ENCODE data around the gene BCAS3.

The BCAS3 gene

GRCh38 chr17:61294286-61294685 lies 616.6 kb downstream of the BCAS3 start:
- DNase-seq (ENCODE audit: low read depth): no peak

GRCh38 chr17:61294777-61295176 lies 617.1 kb downstream of the BCAS3 start:
- no peak for DNase-seq (ENCODE audit: low read depth)

GRCh38 chr17:61296058-61296457 lies 618.4 kb downstream of the BCAS3 start:
- DNase-seq (ENCODE audit: low read depth): no peak

- no peak for DNase-seq (ENCODE audit: low read depth)
Observed at GRCh38 chr17:61299517-61300513, 622.2 kb downstream of the BCAS3 start.

GRCh38 chr17:61302953-61303816 lies 625.5 kb downstream of the BCAS3 start:
- no peak for DNase-seq (ENCODE audit: low read depth)

DNA sequence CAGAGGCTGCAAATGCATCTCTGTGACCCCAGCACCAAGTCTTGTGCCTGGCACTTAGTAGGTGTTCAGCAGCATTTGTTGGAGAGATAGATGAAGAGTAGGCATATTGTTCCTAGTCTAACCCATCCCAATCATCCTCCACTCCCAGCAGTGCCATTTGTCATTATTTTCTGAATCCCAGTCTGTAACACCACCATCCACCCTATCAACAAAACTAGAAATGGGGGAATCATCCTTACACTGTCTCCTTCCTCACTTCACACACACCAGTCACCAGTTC lies 626.1 kb downstream of the BCAS3 start:
- DNase-seq (ENCODE audit: low read depth): no peak

DNA sequence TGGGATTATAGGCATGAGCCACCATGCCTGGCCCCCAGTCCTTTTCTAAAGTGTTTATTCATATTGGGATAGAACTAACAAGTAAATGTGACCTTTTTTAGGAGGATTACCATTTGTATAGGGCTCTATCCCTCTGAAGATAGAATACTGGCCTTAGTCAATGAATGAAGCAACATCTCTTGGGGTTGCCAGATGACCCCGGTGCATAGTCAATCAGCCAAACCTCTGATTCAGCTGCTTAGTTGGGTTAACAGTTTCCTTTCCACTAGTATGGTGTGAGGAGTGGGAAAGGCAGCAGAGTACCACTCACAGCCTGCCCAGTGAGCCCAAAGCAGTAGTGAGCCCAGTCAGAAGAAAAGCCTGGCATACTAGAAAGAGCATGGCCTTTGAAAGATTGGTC lies 627.4 kb downstream of the BCAS3 start:
- DNase-seq (ENCODE audit: low read depth): no peak

DNA sequence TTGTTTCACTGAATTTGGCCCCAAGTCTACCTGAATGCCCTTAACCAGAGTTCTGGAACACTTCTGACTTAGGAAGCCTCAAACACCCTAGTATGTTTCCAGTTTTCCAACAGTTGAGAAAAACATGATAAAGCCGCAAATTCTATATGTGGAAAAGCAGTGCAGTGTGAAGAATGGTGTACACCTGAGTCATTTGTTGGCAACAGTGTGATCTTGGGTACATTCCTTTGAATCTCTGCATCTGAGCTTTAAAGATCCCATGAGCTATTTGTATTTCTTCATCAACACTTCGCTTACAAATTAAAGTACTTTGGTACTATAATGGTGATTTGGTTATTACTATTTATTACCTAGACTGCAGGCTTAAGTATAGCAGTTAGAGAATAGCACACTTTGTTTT lies 628.4 kb downstream of the BCAS3 start:
- no peak for DNase-seq (ENCODE audit: low read depth)

GRCh38 chr17:61307905-61308886 lies 630.5 kb downstream of the BCAS3 start:
- DNase-seq (ENCODE audit: low read depth): no peak

- DNase-seq (ENCODE audit: low read depth): no peak
Observed at GRCh38 chr17:61309362-61310256, 632.0 kb downstream of the BCAS3 start.

- DNase-seq (ENCODE audit: low read depth): no peak
Observed at GRCh38 chr17:61310590-61310989, 632.9 kb downstream of the BCAS3 start.

GRCh38 chr17:61312406-61313295 lies 635.0 kb downstream of the BCAS3 start:
- DNase-seq (ENCODE audit: low read depth): no peak

DNA sequence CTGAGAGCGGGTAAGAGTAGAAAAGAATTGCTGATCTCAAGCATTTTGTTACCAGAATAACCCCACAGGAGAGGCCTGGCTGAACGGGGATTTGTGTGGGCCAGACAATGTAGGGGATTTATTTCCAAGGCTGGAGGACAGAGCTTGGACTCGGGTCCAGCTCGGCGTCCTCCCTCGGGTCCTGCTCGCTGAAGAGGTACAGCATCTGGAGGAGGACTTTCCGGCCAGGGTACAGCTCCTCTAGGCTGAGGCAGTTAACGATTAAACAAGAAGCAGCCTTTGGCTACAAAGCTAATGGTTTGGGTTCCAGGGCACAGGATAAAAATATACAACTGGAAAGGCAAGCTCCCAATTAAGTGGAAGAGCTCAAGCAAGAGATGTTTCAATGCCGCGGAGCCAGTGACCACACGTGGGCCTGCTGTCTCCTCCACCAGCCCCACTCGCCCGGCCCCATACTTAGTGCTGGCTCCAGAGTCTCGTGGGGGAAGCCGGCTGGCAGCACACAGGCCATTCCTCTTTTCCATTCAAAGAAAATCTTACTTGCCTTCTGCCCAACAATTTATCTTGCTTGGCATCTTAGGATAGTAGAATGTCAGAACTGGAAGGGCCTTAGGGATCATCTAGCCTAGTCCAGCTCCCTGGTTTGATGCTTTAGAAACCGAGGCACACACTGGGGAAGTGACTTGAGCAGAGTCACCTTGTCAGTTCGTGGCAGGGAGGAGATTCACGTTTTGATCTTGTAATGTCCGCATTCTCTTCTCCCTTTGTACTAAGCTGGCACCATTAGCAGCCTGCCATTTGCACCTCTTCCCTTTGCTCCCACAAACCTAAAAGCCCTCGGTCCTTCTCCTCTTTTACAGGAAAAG lies 636.0 kb downstream of the BCAS3 start:
- DNase-seq (ENCODE audit: low read depth): no peak

GRCh38 chr17:61314368-61315078 lies 636.9 kb downstream of the BCAS3 start:
- no peak for DNase-seq (ENCODE audit: low read depth)

GRCh38 chr17:61316633-61317032 lies 639.0 kb downstream of the BCAS3 start:
- DNase-seq (ENCODE audit: low read depth): no peak

DNA sequence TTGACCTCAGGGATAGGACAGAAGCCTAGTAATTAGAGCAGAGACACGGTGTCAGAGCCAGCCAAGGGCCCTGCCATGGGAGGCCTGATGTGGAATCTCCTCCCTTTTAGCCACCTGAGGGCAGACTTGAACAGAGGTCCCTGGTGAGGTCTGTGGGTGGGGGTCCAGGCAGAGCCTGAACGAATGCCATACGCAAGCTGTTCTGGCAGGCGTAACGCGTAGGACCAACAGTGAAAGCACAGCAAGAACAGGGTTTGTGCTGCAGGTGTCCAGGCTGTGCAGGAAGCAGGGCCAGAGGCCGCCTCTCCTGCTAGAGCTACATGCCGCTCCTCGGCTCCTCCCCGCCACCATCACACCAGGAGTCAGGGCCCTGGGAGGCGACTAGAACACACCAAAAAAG lies 640.1 kb downstream of the BCAS3 start:
- no peak for DNase-seq (ENCODE audit: low read depth)

DNA sequence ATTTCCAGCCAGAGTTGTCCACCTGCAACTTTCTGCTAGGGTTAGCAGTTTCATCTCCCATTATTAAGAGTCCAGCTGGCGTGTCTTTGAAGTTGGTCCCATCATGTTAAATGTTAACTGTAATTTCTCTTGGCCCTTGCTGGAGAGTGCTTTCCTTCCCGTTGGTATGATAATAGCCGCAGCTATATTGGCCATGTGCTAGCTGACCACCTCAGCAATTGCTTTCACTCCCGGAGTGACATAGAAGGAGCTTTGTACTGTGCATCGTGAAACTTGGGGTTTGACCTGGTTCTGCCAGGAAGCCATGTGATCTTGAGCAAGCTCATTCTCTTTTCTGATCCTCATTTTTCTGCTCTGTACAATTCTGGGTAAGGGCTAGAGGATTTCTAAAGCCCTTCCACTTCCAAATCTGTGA lies 641.0 kb downstream of the BCAS3 start:
- no peak for DNase-seq (ENCODE audit: low read depth)

- DNase-seq (ENCODE audit: low read depth): no peak
Observed at GRCh38 chr17:61321344-61321743, 643.7 kb downstream of the BCAS3 start.

Data from activated T-helper 1 cell treated with Interleukin-2 at 50 U/mL for 16 hours (primary cell).